Retinal pigment epithelial cell (primary cell): ENCODE data around the gene FOXQ1.
"Not testable (repeated sequence)": the region's sequence is repeated elsewhere in the genome, so short reads cannot be mapped to it uniquely, and the experiment has no call there.

Experiments
- DNase-seq: peaks from one replicate; pipeline ENCODE4 v3.0.0-alpha.2; 2010; ENCODE audit warnings: low read depth
- H3K4me3 ChIP-seq: 2 replicates; pipeline ENCODE4 v1.5.1; 2011; ENCODE audit warnings: mild to moderate bottlenecking, low read length, control low read depth, moderate library complexity
- TF ChIP-seq, protein P1 (sequence below): conservative IDR thresholded peaks from 2 replicates; pipeline ENCODE4 v1.5.1; 2011; ENCODE audit warnings: low read depth, low read length, control low read depth, inconsistent platforms

FOXQ1 gene

DNA sequence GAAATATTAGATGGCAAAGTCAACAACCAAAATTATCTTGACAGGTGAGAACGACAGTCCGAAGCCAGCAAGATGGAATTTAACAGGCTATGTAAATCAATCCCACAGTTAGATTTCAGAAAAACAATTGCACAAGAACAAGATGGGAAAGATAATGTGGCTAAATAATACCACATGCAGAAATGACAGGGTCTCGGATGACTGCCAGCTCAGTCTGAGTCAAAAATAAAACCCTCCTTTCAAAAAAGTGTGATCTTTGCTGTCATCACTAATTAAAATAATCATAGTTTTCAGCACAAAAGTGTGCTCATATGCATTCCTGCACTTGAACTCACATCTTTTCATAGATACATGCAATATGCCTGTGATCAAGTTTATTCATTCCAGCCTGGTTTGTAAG lies 25.9 kb downstream of the FOXQ1 start:
- TF ChIP-seq, protein P1, sequence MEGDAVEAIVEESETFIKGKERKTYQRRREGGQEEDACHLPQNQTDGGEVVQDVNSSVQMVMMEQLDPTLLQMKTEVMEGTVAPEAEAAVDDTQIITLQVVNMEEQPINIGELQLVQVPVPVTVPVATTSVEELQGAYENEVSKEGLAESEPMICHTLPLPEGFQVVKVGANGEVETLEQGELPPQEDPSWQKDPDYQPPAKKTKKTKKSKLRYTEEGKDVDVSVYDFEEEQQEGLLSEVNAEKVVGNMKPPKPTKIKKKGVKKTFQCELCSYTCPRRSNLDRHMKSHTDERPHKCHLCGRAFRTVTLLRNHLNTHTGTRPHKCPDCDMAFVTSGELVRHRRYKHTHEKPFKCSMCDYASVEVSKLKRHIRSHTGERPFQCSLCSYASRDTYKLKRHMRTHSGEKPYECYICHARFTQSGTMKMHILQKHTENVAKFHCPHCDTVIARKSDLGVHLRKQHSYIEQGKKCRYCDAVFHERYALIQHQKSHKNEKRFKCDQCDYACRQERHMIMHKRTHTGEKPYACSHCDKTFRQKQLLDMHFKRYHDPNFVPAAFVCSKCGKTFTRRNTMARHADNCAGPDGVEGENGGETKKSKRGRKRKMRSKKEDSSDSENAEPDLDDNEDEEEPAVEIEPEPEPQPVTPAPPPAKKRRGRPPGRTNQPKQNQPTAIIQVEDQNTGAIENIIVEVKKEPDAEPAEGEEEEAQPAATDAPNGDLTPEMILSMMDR: no peak
- no peak for DNase-seq
- no peak overlapping the region for H3K4me3 ChIP-seq

DNA sequence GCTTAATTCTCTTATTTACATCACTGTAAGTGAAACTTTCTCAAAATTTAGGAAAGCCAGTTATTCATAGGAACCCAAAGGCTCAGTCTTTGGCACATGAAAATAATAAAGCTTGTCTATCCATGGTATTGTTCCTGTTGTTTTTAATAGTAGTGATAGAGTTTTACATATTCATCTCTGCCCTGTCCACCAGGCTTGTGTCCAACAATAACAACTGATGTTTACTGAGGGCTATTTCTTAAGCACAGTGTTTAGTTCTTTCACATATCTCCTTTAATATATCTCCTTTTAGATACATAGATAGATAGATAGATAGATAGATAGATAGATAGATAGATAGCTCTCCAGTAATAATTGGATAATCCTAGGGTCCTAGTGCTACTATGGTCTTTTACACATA lies 34.2 kb downstream of the FOXQ1 start:
- TF ChIP-seq, protein P1: no peak
- no peak for DNase-seq
- no peak overlapping the region for H3K4me3 ChIP-seq

DNA sequence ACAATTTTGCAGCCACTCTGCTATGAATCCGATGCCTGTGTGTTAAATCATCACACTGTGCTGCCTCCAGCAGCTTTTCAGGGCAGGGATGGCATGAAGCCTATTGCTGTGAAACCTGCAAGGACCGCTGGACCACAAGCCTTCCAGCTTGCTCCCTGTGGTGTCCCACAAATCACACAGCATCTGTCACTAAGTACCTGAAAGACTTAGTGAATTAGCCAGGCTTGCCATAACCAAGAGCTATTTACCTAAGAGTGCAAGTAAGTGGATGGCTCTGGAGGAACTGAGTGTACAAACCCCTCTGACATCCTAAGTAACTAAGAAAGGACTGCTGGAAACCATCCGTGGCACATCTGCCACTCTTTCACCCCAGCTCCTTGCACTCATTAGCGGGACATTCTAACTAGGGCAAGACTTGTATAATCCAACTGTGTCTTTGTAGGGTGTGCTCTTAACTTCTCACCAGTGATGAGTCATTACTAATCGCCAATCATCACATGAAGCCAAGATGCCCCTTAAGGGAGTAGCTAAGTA lies 34.7 kb downstream of the FOXQ1 start:
- no peak for DNase-seq
- no peak overlapping the region for H3K4me3 ChIP-seq
- TF ChIP-seq, protein P1: no peak

DNA sequence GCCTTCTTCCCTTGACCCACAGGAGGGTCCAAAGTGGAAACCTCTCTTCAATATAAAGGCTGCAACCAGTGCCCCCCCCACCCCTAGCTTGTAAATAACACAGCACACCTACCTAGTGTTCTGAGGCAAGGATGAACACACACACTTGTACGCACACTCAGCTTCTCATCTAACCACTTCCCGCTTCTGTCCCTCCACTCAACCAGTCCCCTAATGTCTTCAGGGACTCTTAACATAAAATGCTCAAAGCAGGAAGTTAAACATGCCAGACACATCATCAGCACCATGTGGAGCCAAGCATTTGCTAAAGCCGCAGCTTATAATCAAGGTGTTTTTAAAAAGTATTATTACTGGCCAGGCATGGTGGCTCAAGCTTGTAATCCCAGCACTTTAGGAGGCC lies 35.3 kb downstream of the FOXQ1 start:
- DNase-seq: no peak
- H3K4me3 ChIP-seq: no peak overlapping the region
- TF ChIP-seq, protein P1: no peak

DNA sequence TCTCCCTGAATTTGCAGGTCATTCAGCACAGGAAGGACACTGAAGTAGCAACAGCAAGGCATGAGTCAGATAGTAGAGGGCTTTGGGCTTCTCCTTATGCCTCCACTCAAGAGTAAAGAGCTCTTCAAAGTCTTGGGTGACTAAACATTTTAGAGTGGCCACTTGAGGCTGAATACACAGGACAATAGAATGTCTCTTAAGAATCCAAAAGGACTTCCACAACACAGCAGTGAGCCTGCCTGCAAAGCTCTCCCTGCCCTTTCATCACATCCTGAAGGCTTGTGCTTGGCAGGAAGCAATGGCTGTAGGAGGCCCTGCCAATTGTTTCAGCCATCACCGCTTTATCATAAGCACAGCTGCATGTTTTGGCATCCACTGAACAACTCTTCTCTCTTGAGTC lies 36.8 kb downstream of the FOXQ1 start:
- no peak overlapping the region for H3K4me3 ChIP-seq
- TF ChIP-seq, protein P1: no peak
- no peak for DNase-seq

DNA sequence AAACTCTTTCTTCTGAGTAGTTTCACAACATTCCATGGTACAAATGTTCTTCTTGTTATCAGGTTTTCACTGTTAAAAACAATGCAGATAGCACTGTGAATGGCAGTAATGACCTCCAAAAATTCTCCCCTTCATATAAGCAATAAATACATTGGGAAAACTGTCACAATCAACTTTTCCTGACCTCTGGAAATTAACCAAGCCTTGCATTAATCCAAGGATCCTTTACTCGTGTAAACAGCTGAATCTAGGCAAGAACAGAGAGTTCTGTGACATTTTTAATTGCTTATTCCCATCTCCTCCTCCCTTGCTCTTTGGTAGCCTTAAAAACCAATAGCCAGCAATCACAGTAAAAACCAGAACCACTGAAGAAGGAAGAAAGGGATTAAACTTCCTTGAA lies 37.8 kb downstream of the FOXQ1 start:
- DNase-seq: no peak
- TF ChIP-seq, protein P1: no peak
- no peak overlapping the region for H3K4me3 ChIP-seq

DNA sequence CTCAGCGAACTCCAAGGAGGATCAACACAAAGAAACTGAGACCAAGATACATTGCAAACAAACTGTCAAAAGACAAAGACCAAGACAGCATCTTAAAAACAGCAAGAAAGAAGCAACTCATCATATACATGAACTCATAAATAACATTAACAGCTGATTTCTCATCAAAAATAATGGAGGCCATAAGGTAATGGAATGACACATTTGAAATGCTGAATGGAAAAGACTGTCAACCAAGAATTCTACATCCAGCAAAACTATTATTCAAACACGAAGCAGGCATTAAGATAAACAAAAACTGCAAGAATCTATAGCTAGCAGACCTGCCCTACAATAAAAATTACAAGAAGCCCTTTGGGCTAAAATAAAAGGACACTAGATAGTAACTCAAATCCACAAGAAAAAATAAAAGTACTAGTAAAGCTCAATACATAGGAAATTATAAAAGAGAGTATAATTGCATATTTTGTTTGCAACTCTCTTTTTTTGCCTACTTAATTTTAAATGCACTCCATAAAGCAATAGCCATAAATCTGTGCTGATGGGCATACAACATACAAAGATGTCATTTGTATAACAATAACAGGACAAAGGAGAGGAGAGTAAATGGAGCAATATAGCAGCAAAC lies 39.6 kb downstream of the FOXQ1 start:
- no peak overlapping the region for H3K4me3 ChIP-seq
- DNase-seq: no peak
- TF ChIP-seq, protein P1: no peak

DNA sequence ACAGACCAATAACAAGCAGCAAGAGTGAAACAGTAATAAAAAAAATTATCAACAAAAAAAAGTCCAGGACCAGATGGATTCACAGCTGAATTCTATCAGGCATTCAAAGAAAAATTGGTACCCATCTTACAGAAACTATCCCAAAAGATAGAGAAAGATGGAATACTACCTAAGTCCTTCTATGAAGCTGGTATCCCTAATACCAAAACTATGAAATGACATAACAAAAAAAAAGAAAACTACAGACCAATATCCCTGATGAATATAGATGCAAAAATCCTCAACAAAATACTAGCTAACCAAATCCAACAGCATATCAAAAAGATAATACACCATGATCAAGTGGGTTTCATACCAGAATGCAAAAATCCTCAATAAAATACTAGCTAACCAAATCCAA lies 43.2 kb downstream of the FOXQ1 start:
- not testable (repeated sequence) for DNase-seq

DNA sequence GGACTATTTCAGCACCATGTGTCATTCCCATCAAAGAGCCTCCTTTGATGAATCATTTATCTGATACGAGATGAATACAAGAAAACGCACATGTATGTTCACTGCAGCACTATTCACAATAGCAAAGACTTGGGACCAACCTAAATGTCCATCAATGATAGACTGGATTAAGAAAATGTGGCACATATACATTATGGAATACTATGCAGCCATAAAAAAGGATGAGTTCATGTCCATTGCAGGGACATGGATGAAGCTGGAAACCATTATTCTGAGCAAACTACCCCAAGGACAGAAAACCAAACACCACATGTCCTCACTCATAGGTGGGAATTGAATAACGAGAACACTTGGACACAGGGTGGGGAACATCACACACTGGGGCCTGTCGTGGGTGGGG lies 49.8 kb downstream of the FOXQ1 start:
- H3K4me3 ChIP-seq, DNase-seq: not testable (repeated sequence)

More for the DNA sequence above, 43.2 kb downstream of the FOXQ1 start:
- H3K4me3 ChIP-seq: not testable (repeated sequence)
